Right lobe of liver (tissue), 4 donors: ENCODE measurements around the gene GALNT15.

Experiments
- POLR2A ChIP-seq: fragments of 450-650 bp; IDR thresholded peaks from one replicate; pipeline ENCODE4 v1.6.1; 2017; ENCODE audit warnings: antibody characterized with exemption, mild to moderate bottlenecking
- TF ChIP-seq, protein P1 (sequence below), 4 donors: fragments of 200-600 bp in 3 of 4; fragments of 450-650 bp in 1 of 4; IDR thresholded peaks; one replicate each; pipeline versions ENCODE4 v1.5.1 to v1.8.0; 2016 to 2022; ENCODE audit warnings: antibody characterized with exemption in 4 of 4, mild to moderate bottlenecking in 2 of 4
- donor health status: DM: no; HTN: no; CAD: no.
- donor health status: DM: no; HTN: no; CAD: no.
- donor health status: DM: no; HTN: yes; CAD: no.

GRCh38 chr3:16260046-16260445 lies 85.6 kb downstream of the GALNT15 start:
- TF ChIP-seq, protein P1, sequence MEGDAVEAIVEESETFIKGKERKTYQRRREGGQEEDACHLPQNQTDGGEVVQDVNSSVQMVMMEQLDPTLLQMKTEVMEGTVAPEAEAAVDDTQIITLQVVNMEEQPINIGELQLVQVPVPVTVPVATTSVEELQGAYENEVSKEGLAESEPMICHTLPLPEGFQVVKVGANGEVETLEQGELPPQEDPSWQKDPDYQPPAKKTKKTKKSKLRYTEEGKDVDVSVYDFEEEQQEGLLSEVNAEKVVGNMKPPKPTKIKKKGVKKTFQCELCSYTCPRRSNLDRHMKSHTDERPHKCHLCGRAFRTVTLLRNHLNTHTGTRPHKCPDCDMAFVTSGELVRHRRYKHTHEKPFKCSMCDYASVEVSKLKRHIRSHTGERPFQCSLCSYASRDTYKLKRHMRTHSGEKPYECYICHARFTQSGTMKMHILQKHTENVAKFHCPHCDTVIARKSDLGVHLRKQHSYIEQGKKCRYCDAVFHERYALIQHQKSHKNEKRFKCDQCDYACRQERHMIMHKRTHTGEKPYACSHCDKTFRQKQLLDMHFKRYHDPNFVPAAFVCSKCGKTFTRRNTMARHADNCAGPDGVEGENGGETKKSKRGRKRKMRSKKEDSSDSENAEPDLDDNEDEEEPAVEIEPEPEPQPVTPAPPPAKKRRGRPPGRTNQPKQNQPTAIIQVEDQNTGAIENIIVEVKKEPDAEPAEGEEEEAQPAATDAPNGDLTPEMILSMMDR (IDR thresholded peaks at IDR 0.05), result no peak
- TF ChIP-seq POLR2A, result no peak
